OCI-LY7 (cell line): Measurements from ENCODE around the gene DNMT1. TPM values are rescaled to one million over a fixed set of nuclear protein-coding genes. Genes with fewer than 3 reads are reported as not detected.
"Not testable (repeated sequence)": the region's sequence is repeated elsewhere in the genome, so short reads cannot be mapped to it uniquely, and the experiment has no call there.

Experiments
- BruUV-seq: library from RNA; stranded (reverse); fragments of 400-500 nt; replicated peaks from 2 replicates; lab custom pipeline; 2021; lab: Mats Ljungman, UMichigan
- CTCF ChIA-PET: fragments of 300-600 bp; sonication (Branson Sonifier 250); formaldehyde crosslinking; loops from one replicate; lab custom pipeline; 2022; ENCODE audit warnings: antibody characterized with exemption; ENCODE audit not compliant: unreplicated experiment; lab: Charles Lee
- POLR2A ChIA-PET: fragments of 300-600 bp; sonication (Branson Sonifier 250); formaldehyde crosslinking; loops from one replicate; lab custom pipeline; 2022; ENCODE audit warnings: antibody characterized with exemption; lab: Charles Lee
- DNase-seq: peaks from one replicate; pipeline ENCODE4 v3.0.0-alpha.2; 2015; ENCODE audit warnings: low spot score
- H2AFZ ChIP-seq: fragments of 200-600 bp; sonication (generic), shearing (Covaris generic); 2 replicates; pipeline ENCODE4 v1.6.1; 2014; ENCODE audit warnings: mild to moderate bottlenecking, antibody characterized with exemption, low read length, moderate library complexity
- H3K27ac ChIP-seq: fragments of 200-600 bp; sonication (generic); 2 replicates; pipeline ENCODE4 v1.5.1; 2014; ENCODE audit warnings: mixed run types, low read depth, mild to moderate bottlenecking, moderate library complexity, low read length, inconsistent platforms; ENCODE audit not compliant: poor library complexity, severe bottlenecking
- H3K36me3 ChIP-seq: fragments of 200-600 bp; sonication (generic); 2 replicates; pipeline ENCODE4 v1.6.1; 2014; ENCODE audit warnings: mild to moderate bottlenecking, antibody characterized with exemption, low read length, moderate library complexity, mixed read lengths; ENCODE audit not compliant: insufficient read depth
- H3K4me1 ChIP-seq: fragments of 200-600 bp; sonication (generic); 2 replicates; pipeline ENCODE4 v1.5.1; 2014; ENCODE audit warnings: mild to moderate bottlenecking, low read length; ENCODE audit not compliant: insufficient read depth, poor library complexity, severe bottlenecking
- H3K4me2 ChIP-seq: fragments of 200-600 bp; sonication (generic); 2 replicates; pipeline ENCODE4 v1.6.1; 2014; ENCODE audit warnings: mild to moderate bottlenecking, low read length
- H3K4me3 ChIP-seq: fragments of 200-600 bp; sonication (generic); 2 replicates; pipeline ENCODE4 v1.5.1; 2014; ENCODE audit warnings: mild to moderate bottlenecking, low read depth, low read length; ENCODE audit not compliant: poor library complexity, severe bottlenecking
- H3K79me2 ChIP-seq: fragments of 200-600 bp; sonication (generic); 2 replicates; pipeline ENCODE4 v1.6.1; 2016; ENCODE audit warnings: low read depth, mild to moderate bottlenecking, low read length, moderate library complexity, mixed read lengths; ENCODE audit not compliant: insufficient read depth
- H3K9me2 ChIP-seq: fragments of 200-600 bp; sonication (generic); 2 replicates; pipeline ENCODE4 v1.6.1; 2016; ENCODE audit warnings: mild to moderate bottlenecking, low read length, mixed read lengths; ENCODE audit not compliant: insufficient read depth
- H3K9me3 ChIP-seq: fragments of 200-600 bp; sonication (generic); 2 replicates; pipeline ENCODE4 v1.6.1; 2014; ENCODE audit warnings: mild to moderate bottlenecking, mixed run types, low read length, mixed read lengths
- H4K20me1 ChIP-seq: fragments of 200-600 bp; sonication (generic); 2 replicates; pipeline ENCODE4 v1.6.1; 2014; ENCODE audit warnings: mild to moderate bottlenecking, antibody characterized with exemption, low read length, moderate library complexity, mixed read lengths; ENCODE audit not compliant: insufficient read depth
- EZH2phosphoT487 ChIP-seq: fragments of 200-600 bp; sonication (generic); IDR thresholded peaks from 2 replicates; pipeline ENCODE4 v1.6.1; 2018; ENCODE audit warnings: low read depth, borderline replicate concordance, mild to moderate bottlenecking, mixed run types, antibody characterized with exemption, low read length, moderate library complexity, mixed read lengths
- intact Hi-C: fragments of 100-400 bp; cut with micrococcal nuclease; formaldehyde crosslinking; loops from one replicate; pipeline ENCODE4 v1.10.0; 2022; ENCODE audit not compliant: unreplicated experiment
- total RNA-seq, 2 experiments: library from RNA; depleted of rRNA in 1 of 2; stranded (reverse); fragments of >200 nt in 1 of 2; shearing (Covaris generic) in 1 of 2; gene quantifications; 2 replicates each; pipeline ENCODE4 v1.2.3, GENCODE V29; 2014 to 2022
- TF ChIP-seq, protein P1 (sequence below): fragments of 200-600 bp; sonication (generic); conservative IDR thresholded peaks from 2 replicates; pipeline ENCODE4 v1.5.1; 2014; ENCODE audit warnings: mild to moderate bottlenecking, antibody characterized with exemption, low read length, moderate library complexity, mixed read lengths

The DNMT1 gene
- total RNA-seq, 2 experiments from 2014 or later = 329 to 680 TPM

DNA sequence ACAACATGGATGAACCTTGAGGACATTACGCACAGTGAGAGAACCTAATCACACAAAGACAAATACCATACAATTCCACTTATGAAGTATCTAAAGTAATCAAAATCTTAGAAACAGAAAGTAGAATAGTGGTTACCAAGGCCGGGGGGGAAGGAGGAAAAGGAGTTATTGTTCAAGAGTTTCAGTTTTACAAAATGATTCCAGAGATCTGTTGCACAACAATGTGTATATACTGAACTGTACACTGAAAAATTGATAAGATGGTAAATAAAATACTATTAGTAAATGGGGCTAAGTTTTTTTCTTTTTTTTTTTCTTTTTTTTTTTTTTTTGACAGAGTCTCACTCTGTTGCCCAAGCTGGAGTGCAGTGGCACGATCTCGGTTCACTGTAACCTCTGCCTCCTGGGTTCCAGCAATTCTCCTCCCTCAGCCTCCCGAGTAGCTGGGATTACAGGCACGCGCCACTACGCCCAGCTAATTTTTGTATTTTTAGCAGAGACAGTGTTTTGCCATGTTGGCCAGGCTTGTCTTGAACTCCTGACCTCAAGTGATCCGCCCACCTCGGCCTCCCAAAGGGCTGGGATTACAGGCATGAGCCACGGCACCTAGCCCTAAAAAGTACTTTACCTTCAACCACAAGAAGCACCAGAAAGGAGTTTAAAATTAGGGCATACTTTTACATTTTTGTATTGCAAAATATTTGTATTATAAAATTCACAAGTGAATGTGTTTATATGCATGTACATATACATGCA, 4.3 kb upstream of the DNMT1 start:
- Histone ChIP-seq H3K4me2 (peak overlapping the region; percentile 65), H3K4me3 (peak overlapping the region; percentile 11), H3K27ac (peak overlapping the region; percentile 56), H3K79me2 (peaks cover 28% of the 10 kb centered on the region), H2AFZ (peak overlapping the region; percentile 36; the same call in 1 of the 2 replicates), H3K4me1 (peaks cover 86% of the 10 kb centered on the region)
- H3K9me2 ChIP-seq, CTCF ChIA-PET, H3K36me3 ChIP-seq, BruUV-seq, H4K20me1 ChIP-seq, intact Hi-C loops, DNase-seq, H3K9me3 ChIP-seq: not testable (repeated sequence)
- POLR2A ChIA-PET = interaction anchor here (0.7 to 1.2 kb wide), 2 partner anchors 48 to 102 kb away, joined by 3 to 4 read pairs; no protein-coding TSS in a partner anchor

DNA sequence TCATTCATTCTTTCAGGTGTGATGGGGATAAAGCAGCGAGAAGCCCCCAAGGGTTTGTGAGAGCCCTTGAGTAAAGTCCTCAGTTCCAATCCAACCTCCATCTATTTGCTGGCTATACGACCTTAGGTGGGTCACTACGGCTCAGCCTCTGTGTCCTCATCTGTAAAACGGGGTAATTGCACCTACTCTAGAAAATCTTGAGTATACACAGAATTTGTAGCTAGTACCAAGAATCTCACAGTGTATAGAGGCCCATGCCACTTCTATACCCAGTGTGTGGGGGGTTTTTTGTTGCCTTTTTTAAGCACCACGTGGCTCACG, 406 bp upstream of the DNMT1 start:
- POLR2A ChIA-PET = interaction anchor here (0.9 to 1.9 kb wide), 3 partner anchors 41 to 48 kb away, joined by 3 to 7 read pairs (median 4); no protein-coding TSS in a partner anchor
- Histone ChIP-seq H3K9me2 (no peaks in the 10 kb centered on the region), H3K4me2 (peak overlapping the region; percentile 83), H3K4me1 (peaks cover 80% of the 10 kb centered on the region), H3K27ac (peak overlapping the region; percentile 78), H4K20me1 (peaks cover 12% of the 10 kb centered on the region), H3K79me2 (peaks cover 67% of the 10 kb centered on the region), H3K9me3 (peaks cover 5% of the 10 kb centered on the region; the same call in 1 of the 2 replicates), H2AFZ (peak overlapping the region; percentile 22; the same call in 1 of the 2 replicates), H3K4me3 (peak overlapping the region; percentile 92), H3K36me3 (peaks cover 41% of the 10 kb centered on the region)
- CTCF ChIA-PET = interaction anchor here (0.7 kb wide), 1 partner anchor 25 kb away, joined by 4 read pairs; no protein-coding TSS in a partner anchor
- DNase-seq = no peak
- no peak for TF ChIP-seq EZH2phosphoT487
- TF ChIP-seq, protein P1, sequence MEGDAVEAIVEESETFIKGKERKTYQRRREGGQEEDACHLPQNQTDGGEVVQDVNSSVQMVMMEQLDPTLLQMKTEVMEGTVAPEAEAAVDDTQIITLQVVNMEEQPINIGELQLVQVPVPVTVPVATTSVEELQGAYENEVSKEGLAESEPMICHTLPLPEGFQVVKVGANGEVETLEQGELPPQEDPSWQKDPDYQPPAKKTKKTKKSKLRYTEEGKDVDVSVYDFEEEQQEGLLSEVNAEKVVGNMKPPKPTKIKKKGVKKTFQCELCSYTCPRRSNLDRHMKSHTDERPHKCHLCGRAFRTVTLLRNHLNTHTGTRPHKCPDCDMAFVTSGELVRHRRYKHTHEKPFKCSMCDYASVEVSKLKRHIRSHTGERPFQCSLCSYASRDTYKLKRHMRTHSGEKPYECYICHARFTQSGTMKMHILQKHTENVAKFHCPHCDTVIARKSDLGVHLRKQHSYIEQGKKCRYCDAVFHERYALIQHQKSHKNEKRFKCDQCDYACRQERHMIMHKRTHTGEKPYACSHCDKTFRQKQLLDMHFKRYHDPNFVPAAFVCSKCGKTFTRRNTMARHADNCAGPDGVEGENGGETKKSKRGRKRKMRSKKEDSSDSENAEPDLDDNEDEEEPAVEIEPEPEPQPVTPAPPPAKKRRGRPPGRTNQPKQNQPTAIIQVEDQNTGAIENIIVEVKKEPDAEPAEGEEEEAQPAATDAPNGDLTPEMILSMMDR = no peak
- intact Hi-C loops = loop anchor here (2.0 kb wide), 1 partner anchor 56 kb away; no protein-coding TSS in a partner anchor
- no TSS peak for BruUV-seq

DNA sequence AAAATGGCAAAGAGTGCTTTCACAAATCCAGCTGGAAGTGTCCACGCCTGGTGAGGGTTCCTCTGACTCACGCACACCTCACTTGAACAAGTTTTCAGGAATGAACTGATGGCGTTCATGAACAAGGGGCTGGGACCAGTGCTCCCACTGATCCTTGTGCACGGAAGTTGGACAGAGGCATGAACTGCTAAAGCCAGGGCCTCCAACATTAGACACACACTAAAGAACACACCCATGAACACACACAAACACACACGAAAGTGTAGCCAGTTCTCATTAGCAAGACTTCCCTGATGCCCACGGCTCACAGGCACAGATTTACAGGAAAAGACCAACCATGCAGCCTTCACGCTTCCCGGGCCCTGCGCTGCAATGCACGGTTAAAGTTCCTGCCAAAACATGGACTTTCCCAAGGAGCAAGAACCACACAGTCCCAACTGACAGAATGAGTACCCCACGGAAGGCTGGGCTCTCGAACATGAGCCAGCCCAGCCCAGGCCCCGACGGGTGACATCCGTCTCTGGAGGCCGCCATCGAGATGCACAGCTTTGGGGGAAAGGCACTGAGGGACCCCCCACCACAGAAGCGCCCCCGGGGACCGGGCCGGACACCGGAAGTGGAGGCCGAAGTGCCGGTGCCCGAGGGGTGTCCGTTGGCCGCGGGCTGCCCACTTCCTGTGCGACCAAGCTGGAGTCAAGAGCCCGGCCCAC, 808 bp downstream of the DNMT1 start:
- H3K79me2 ChIP-seq = peaks cover 79% of the 10 kb centered on the region
- H4K20me1 ChIP-seq = peaks cover 21% of the 10 kb centered on the region
- TF ChIP-seq EZH2phosphoT487 = no peak
- TF ChIP-seq, protein P1 = no peak
- peak overlapping the region; percentile 92 for H3K4me3 ChIP-seq
- peaks cover 80% of the 10 kb centered on the region for H3K4me1 ChIP-seq
- peak overlapping the region; percentile 78 for H3K27ac ChIP-seq
- no peak overlapping the region for H2AFZ ChIP-seq
- BruUV-seq = TSS peak; percentile 61
- ChIA-PET CTCF (no interaction called here), POLR2A (interaction anchor here (1.1 kb wide), 1 partner anchor 42 kb away, joined by 4 read pairs; no protein-coding TSS in a partner anchor)
- DNase-seq = peak; percentile 53
- peak overlapping the region; percentile 81 for H3K4me2 ChIP-seq
- H3K9me2 ChIP-seq = no peaks in the 10 kb centered on the region
- peaks cover 5% of the 10 kb centered on the region; the same call in 1 of the 2 replicates for H3K9me3 ChIP-seq
- intact Hi-C loops = loop anchor here (2.0 to 5.0 kb wide), 2 partner anchors 43 to 57 kb away; no protein-coding TSS in a partner anchor
- H3K36me3 ChIP-seq = peaks cover 52% of the 10 kb centered on the region
